Coronary artery (tissue), 2 donors: ENCODE results near the gene ANO6.

Source experiments
- DNase-seq: peaks from one replicate; pipeline ENCODE4 v3.0.0-alpha.2; 2017; ENCODE audit warnings: low spot score
- H3K27ac ChIP-seq, 2 donors: fragments of 200-600 bp; sonication (generic); one replicate each; pipeline ENCODE4 v1.5.1; 2016 to 2019
- H3K4me3 ChIP-seq: fragments of 200-600 bp; sonication (generic); 2 replicates; pipeline ENCODE4 v1.5.1; 2016; ENCODE audit warnings: mild to moderate bottlenecking, moderate library complexity
- TF ChIP-seq, protein P1 (sequence below): fragments of 200-600 bp; sonication (generic); IDR thresholded peaks from one replicate; pipeline ENCODE4 v1.5.1; 2019; ENCODE audit warnings: antibody characterized with exemption

The ANO6 gene

DNA sequence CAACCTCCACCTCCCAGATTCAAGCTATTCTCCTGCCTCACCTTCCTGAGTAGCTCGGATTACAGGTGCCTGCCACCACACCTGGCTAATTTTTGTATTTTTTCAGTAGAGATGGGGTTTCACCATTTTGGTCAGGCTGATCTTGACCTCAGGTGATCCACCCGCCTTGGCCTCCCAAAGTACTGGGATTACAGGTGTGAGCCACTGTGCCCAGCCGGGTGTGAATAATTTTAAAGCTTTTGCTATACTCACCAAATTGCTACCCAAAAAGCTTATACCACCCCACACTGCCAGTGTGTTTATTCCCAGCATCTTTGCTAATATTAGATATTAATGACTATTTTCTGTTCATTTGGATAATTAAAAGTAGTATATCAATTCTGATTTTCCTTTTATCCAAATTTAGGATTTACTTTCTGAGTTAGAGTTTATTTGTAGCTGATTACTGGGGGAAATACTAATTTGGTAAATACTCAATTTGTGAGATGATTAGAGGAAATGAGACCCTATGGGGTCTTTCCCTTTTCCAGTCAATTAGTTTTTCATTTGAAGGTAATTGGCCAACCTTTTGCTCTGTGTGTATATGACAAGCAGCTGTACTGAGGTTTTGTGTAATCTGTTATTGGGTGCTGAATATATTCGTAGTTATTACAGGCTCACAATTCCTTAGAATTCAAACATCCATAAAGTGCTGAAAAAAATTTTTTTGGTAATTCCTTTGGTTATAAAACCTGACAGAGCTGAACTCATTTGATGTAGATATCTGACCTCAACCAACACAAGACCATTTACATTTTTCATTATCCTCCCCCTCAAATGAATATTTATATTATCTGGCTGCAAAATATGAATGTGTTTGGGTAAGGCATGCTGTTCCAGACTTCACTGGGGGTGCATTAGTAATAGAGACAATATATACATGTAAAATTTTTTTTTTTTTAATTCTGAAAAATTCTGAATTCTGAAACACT, 73.6 kb downstream of the ANO6 start:
- TF ChIP-seq, protein P1, sequence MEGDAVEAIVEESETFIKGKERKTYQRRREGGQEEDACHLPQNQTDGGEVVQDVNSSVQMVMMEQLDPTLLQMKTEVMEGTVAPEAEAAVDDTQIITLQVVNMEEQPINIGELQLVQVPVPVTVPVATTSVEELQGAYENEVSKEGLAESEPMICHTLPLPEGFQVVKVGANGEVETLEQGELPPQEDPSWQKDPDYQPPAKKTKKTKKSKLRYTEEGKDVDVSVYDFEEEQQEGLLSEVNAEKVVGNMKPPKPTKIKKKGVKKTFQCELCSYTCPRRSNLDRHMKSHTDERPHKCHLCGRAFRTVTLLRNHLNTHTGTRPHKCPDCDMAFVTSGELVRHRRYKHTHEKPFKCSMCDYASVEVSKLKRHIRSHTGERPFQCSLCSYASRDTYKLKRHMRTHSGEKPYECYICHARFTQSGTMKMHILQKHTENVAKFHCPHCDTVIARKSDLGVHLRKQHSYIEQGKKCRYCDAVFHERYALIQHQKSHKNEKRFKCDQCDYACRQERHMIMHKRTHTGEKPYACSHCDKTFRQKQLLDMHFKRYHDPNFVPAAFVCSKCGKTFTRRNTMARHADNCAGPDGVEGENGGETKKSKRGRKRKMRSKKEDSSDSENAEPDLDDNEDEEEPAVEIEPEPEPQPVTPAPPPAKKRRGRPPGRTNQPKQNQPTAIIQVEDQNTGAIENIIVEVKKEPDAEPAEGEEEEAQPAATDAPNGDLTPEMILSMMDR: no peak
- DNase-seq: no peak
- H3K4me3 ChIP-seq: no peak overlapping the region
- no peak overlapping the region for H3K27ac ChIP-seq

DNA sequence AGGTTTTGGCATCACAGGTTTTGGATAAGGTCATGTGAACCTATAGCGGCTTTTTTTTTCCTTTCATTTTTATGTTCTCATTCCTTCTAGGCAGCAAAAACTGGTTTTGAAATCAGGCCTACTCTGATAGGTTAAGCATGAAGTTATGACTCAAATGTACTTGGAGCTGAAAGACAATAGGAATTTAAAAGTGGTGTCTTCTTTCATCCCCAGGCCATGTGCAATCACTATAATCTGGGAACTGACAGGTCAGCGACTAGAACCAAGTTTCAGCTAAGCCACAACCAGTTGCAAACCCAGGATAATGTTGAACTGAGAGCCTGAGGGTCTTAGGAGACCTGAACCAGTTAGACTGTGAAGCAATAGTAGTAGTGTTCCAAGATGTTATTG, 74.3 kb downstream of the ANO6 start:
- TF ChIP-seq, protein P1: no peak
- no peak for DNase-seq
- H3K27ac ChIP-seq: peak overlapping the region in 1 of 2 donors; percentile 13
- H3K4me3 ChIP-seq: no peak overlapping the region

DNA sequence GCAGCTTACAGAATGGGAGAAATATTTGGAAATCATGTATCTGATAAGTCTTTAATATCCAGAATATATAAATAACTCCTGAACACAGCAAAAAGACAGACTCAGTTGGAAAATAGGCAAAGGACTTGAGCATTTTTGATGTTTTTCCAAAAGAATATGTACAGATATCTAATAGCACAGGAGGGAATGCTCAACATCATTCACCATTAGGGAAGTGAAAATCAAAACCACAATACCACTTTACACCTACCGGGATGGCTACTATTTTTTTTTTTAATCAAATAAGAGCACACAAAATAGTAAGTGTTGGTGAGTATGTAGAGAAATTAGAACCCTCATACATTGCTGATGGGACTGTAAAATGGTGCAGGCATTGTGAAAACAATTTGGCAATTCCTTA, 75.6 kb downstream of the ANO6 start:
- no peak overlapping the region for H3K4me3 ChIP-seq
- H3K27ac ChIP-seq: no peak overlapping the region
- TF ChIP-seq, protein P1: no peak
- DNase-seq: no peak

DNA sequence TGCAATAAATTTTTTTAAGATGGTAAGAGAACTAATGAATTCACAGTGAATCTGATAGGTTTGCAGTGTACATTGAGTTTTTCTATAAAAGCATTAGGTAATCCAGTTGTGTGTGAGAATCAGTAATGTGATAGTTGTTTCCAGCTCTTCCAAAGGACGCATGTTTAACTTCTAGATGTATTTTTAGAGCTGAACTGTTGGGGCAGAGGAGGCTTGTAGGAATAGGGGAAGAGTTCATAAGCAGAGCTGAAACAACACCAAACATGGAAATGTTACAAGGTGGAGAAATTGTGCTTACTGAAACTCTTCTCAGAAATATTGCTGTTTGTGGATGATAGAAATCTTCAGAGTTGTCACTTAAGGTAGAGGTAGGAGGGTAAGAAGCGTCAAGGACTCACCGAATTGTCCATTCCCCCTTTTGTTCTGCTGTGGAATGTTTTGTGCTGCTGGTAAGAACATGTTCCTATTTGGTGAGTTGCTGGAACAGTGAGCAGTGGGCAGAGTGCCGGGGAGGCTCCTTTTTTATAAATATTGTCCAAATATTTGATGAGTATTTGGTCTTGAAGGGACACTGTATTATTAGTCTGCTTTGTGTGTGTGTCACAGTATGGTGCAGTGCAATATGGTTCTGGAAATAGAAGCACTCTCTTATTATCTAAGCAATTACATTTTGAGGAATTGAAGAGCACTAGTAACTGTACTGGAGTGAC, 76.7 kb downstream of the ANO6 start:
- H3K4me3 ChIP-seq: peak overlapping the region; percentile 32
- H3K27ac ChIP-seq: peak overlapping the region; percentile 73 to 81
- no peak for DNase-seq
- TF ChIP-seq, protein P1: no peak

DNA sequence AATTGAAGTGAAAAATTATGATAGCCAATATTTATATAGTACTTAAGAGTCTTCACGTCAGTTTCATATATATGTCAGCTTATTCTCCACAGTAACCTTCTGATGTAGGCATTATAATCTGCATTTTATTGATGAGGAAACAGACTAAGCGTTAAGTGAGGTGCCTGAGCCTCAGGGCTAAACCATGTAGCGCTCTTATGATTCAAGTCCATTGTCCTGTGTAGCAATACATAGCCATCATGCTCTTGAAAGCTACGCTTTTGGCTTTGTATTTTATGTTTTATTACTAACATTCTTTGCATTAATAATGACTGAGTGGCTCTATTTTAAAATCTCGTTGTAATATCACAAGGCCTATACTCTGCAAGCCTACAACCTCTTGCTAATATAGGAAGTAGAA, 79.0 kb downstream of the ANO6 start:
- TF ChIP-seq, protein P1: no peak
- H3K27ac ChIP-seq: no peak overlapping the region
- DNase-seq: no peak
- no peak overlapping the region for H3K4me3 ChIP-seq

DNA sequence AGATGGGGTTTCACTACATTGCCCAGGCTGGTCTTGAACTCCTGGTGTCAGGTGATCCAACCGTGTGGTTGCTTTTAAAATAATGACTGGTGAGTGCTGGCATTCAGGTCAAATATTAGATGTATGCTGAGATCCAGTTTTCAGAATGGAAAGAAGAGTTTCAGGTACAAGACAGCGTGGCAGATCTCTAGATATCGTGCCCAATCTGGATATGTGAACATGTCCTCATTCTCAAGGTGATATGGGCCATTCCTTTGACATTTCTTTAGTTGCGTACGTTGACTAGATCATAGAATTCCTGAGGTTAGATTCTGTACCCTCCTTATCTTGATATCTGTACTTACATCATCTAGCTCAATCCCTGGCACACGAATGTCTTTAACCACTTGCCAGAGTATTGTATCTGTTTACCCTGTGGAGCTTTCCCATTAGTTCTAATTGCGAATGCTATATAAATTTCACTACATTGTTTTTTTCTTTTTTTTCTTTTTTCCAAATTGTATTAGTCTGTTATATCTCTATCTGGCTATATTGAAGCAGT, 80.2 kb downstream of the ANO6 start:
- peak overlapping the region in 1 of 2 donors; percentile 67 for H3K27ac ChIP-seq
- no peak for DNase-seq
- H3K4me3 ChIP-seq: no peak overlapping the region
- TF ChIP-seq, protein P1: no peak
